BJ (cell line): ENCODE results near the gene TTC27. TPM values are rescaled to one million over a fixed set of nuclear protein-coding genes. Genes with fewer than 3 reads are reported as not detected.

Source experiments
- CTCF ChIA-PET: fragments of 350-600 bp; formaldehyde crosslinking; extraction: SDS; loops from one replicate; lab custom pipeline; 2021; ENCODE audit warnings: antibody characterized with exemption, inconsistent platforms; lab: Yijun Ruan, JAX
- POLR2A ChIA-PET: fragments of 300-600 bp; sonication (Branson Sonifier 250); formaldehyde crosslinking; extraction: SDS; loops from one replicate; lab custom pipeline; 2021; ENCODE audit warnings: antibody characterized with exemption; lab: Charles Lee
- DNase-seq: peaks from one replicate; pipeline ENCODE4 v3.0.0-alpha.2; 2011; ENCODE audit warnings: low read depth
- H3K27me3 ChIP-seq: 2 replicates; pipeline ENCODE4 v1.6.0; 2011; ENCODE audit warnings: low read length; ENCODE audit not compliant: control insufficient read depth, insufficient read depth
- H3K36me3 ChIP-seq: 2 replicates; pipeline ENCODE4 v1.5.1; 2011; ENCODE audit warnings: low read length; ENCODE audit not compliant: control insufficient read depth, insufficient read depth
- H3K4me3 ChIP-seq: 2 replicates; pipeline ENCODE4 v1.5.1; 2011; ENCODE audit warnings: low read depth, mild to moderate bottlenecking, control low read depth, low read length
- polyA plus RNA-seq: library from polyadenylated mRNA; depleted of rRNA; stranded (reverse); fragments of >200 nt; gene quantifications from 2 replicates; pipeline ENCODE4 v1.2.3, GENCODE V29; 2011
- TF ChIP-seq, protein P1 (sequence below): IDR thresholded peaks from 2 replicates; pipeline ENCODE4 v1.5.1; 2011; ENCODE audit warnings: low read depth, mild to moderate bottlenecking, control low read depth, inconsistent platforms, low read length, moderate library complexity; ENCODE audit not compliant: insufficient read depth

The TTC27 gene
- polyA plus RNA-seq, 1 experiment: 10.4 TPM

GRCh38 chr2:32701806-32702205 lies 74.0 kb downstream of the TTC27 start:
- no peak for DNase-seq
- Histone ChIP-seq H3K36me3 (no peaks in the 10 kb centered on the region), H3K27me3 (no peaks in the 10 kb centered on the region), H3K4me3 (no peak overlapping the region)
- TF ChIP-seq, protein P1, sequence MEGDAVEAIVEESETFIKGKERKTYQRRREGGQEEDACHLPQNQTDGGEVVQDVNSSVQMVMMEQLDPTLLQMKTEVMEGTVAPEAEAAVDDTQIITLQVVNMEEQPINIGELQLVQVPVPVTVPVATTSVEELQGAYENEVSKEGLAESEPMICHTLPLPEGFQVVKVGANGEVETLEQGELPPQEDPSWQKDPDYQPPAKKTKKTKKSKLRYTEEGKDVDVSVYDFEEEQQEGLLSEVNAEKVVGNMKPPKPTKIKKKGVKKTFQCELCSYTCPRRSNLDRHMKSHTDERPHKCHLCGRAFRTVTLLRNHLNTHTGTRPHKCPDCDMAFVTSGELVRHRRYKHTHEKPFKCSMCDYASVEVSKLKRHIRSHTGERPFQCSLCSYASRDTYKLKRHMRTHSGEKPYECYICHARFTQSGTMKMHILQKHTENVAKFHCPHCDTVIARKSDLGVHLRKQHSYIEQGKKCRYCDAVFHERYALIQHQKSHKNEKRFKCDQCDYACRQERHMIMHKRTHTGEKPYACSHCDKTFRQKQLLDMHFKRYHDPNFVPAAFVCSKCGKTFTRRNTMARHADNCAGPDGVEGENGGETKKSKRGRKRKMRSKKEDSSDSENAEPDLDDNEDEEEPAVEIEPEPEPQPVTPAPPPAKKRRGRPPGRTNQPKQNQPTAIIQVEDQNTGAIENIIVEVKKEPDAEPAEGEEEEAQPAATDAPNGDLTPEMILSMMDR: no peak
- CTCF ChIA-PET: interaction anchor here (0.9 kb wide), 1 partner anchor 9 kb away, joined by 3 read pairs; no protein-coding TSS in a partner anchor
- POLR2A ChIA-PET: no interaction called here

- TF ChIP-seq, protein P1: no peak
- ChIA-PET CTCF (interaction anchor here (0.9 kb wide), 1 partner anchor 9 kb away, joined by 3 read pairs; no protein-coding TSS in a partner anchor), POLR2A (no interaction called here)
- Histone ChIP-seq H3K27me3 (no peaks in the 10 kb centered on the region), H3K36me3 (no peaks in the 10 kb centered on the region), H3K4me3 (no peak overlapping the region)
- no peak for DNase-seq
Measured at GRCh38 chr2:32702303-32703064, 74.6 kb downstream of the TTC27 start.

- Histone ChIP-seq H3K36me3 (no peaks in the 10 kb centered on the region), H3K4me3 (no peak overlapping the region), H3K27me3 (no peaks in the 10 kb centered on the region)
- POLR2A ChIA-PET: no interaction called here
- DNase-seq: no peak
- CTCF ChIA-PET: interaction anchor here (1.0 kb wide), 1 partner anchor 177 kb away, joined by 5 read pairs; no protein-coding TSS in a partner anchor
- TF ChIP-seq, protein P1: no peak
Measured at GRCh38 chr2:32706815-32707579, 79.1 kb downstream of the TTC27 start.

DNA sequence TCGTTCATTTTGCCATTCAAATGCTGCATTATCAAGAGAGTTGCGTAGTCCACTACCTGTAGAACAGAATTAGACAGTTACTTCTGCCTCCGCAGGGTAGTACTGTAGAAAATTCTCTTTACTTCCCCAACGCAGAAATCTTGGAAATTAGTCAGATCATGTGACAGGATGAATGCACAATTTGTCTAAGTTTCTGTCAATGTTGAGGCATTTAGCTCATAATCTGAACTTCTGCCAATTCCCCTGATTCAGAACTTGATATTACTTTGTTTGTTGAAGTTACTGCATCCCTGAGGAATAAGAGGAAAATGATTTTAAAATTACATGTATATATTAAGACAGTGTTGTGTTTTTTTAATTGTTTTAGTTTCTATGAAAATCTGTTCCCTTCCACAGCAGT lies 83.4 kb downstream of the TTC27 start:
- DNase-seq: no peak
- POLR2A ChIA-PET: no interaction called here
- Histone ChIP-seq H3K27me3 (no peaks in the 10 kb centered on the region), H3K36me3 (no peaks in the 10 kb centered on the region), H3K4me3 (no peak overlapping the region)
- CTCF ChIA-PET: interaction anchor here (0.6 kb wide), 1 partner anchor 9 kb away, joined by 3 read pairs; no protein-coding TSS in a partner anchor
- TF ChIP-seq, protein P1: no peak

DNA sequence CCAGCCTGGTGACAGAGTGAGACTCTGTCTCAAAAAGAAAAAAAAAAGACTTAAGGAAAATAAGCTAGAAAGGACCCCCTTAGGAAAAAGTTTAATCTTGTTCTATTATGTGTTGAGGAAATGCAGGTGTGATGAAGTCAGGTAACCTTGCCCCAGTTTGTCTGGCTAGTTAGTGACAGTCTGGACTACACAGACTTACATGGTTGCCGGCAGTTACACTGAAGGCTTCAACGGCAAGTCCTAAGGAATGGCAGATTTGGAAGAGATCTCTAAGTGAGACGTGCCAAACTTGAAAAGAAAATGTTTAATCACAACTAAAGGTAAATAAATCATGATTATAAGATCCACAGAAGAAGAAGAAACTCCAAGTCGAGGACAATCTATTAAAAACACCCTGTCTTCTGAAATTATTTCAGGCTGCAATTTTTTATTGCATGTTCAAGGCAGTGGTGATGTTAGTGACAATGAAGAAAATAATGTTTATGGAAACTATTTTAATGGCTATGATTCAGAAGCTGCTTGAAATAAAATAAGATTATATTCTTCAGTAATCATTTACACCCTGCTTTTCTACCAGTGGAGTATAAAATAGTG lies 84.2 kb downstream of the TTC27 start:
- TF ChIP-seq, protein P1: no peak
- CTCF ChIA-PET: no interaction called here

More for the DNA sequence above, 84.2 kb downstream of the TTC27 start:
- POLR2A ChIA-PET: no interaction called here
- no peak for DNase-seq
- H3K4me3 ChIP-seq: no peak overlapping the region
- no peaks in the 10 kb centered on the region for H3K36me3 ChIP-seq
- H3K27me3 ChIP-seq: no peaks in the 10 kb centered on the region
